T follicular helper cell (primary cell): ENCODE data around the gene DHPS.
"Not testable (repeated sequence)": the region's sequence is repeated elsewhere in the genome, so short reads cannot be mapped to it uniquely, and the experiment has no call there.

Experiments used
- DNase-seq: peaks from one replicate; pipeline ENCODE4 v3.0.0-alpha.2; 2020; ENCODE audit warnings: low read depth

DHPS gene

DNA sequence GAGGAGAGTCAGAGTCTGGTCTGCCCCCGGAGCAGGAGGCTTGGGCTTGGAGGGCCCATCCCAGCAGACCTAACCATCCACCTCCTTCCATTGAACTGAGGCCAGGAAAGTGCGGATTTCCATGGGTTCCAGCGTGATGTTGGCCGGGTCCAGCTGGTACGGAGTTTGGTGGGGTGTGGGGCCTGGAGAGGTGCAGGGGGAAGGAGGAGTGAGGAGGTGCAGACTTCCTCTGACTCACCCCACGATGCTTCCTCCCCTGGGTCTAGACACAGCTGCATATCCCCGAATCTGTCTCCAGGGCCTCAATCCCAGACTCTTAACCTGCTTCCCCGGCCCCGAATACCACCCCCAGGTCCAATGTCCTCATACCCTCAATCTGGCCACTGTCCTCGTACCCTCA is 35.1 kb downstream of the DHPS start:
- DNase-seq = no peak

DNA sequence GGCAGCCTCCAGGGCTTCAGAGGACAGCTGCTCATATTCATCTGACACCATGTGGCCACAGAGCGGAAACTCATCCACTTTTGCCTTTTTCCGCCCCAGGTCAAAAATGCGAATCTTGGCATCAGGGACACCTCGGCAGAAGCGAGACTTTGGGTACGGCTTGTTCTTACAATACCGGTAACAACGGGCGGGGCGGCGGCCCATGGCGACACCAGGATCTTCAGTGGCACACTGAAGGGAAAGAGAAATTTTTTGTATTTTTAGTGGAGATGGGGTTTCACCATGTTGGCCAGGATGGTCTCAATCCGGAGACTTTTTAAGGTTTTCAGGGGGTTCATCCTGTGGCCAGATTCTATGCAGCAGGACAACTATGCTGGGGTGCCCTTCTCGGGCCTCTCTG is 38.0 kb downstream of the DHPS start:
- DNase-seq = not testable (repeated sequence)

DNA sequence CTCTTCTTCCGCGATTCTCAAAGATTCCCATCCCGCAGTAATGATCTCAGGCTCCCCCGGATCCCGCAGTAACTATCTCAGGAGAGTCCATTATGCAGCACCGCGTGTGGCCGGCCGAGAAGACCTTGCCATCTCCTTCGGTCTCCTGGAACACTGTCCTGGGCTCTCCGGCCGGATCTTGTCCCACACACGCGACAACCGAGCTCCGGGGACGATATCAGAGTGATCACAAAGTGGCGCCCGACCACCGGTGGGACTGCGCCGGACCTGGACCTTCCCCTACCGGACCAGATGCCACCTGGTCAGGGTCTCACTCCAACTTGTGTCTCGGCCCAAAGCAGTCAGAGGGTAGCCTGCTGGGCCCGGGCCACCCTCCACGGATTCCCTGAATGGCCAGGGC is 39.2 kb downstream of the DHPS start:
- no peak for DNase-seq

DNA sequence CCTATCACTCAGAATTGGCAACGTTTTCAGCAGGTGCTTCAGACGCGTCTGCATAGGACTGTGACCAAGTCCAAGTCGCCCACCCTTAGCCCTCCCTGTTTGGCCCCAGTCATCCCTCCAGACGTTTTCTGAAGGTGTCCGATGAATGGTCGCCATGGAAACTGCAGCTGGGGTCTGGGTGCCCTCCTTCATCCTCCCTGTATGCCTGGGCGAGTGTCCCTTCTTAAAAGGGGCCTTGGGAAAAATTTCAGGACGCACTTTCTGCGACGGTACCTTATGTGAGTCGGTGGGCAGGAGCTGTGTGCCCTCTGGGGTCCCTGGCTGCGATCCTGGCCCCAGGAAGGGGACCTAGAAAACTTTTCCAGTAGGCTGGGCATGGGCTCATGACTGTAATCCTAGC is 40.2 kb downstream of the DHPS start:
- no peak for DNase-seq

DNA sequence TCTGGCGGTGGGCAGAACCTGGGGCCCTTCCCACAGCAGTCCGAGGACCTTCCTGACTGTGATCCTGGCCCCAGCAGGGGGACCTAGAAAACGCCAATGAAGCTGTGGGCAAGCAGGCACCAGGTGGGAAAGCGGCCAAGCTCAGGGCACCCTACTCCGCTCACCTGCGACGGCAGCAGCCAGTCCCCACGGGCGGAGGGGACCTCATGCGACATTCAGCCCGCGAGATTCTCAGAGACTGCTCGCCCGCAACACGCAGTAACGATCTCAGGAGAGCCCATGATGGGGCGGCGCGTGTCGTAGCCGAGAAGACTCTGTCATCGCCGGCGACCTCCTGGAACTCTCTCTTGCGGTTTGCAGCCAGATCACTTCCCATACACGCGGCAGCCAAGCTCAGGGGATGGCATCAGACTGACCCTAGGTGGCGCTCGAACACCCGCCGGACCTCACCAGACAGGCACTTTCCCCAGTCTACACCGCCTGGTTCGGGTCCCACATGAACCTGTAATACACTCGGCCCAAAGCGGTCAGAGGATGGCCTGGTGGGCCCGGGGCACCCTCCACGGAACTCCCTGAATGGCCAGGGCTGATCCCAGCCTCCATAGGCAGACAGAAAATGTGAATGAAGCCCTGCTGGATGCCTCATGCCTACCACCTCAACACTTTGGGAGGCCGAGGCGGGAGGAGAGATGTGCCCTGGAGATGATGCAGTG is 41.6 kb downstream of the DHPS start:
- peak; percentile 69 for DNase-seq

DNA sequence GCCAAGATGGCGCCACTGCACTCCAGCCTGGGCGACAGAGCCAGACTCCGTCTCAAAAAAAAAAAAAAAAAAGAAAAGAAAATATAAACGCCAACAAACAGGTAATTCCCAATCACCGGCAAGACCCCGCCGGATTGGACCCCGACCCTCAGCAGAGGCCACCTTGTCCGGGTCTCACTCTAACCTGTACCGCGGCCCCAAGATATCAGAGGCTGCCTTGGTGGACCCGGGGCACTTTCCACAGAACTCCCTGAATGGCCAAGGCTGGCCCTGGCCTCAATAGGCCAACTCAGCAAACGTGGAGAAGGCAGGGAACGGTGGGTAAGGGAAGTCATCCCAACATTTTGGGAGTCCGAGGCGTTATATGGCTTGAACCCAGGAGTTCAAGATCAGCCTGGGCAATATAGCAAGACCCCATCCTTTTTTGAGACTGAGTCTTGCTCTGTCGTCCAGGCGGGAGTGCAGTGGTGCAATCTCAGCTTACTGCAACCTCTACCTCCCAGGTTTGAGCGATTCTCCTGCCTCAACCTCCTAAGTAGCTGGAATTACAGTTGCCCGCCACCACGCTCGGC is 43.0 kb downstream of the DHPS start:
- no peak for DNase-seq

DNA sequence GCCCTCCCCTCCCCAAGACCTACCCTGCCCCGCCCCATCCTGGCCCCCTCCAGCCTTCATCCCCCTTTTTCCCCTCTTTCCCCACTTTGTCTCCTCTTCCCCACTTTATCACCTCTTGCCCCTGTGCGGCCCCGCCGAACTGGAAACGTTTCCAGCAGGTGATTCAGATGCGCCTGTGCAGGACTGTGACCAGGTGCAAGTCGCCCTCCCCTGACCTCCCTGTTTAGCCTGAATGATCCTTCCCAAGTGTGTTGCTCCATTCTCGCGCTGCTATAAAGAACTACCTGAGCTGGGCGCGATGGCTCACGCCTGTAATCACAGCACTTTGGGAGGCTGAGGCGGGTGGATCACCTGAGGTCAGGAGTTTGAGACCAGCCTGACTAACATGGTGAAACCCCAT is 45.0 kb downstream of the DHPS start:
- no peak for DNase-seq

DNA sequence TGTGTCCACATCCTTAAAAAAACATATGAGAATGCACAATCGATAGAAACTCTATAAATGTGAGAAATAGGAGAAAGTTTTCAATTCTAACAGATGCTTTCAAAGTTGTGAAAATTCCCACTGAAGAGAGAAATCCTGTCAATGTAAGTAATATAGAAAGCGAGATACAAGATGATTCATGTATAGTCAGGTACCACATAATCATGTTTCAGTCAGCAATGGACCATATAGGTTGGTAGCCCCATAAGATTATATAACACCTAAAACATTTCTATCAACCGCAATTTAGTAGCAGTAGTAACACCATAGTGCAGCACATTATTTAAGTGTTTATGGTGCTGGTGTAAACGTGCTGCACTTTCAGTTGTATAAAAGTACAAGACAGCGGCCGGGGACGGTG is 52.5 kb downstream of the DHPS start:
- no peak for DNase-seq

DNA sequence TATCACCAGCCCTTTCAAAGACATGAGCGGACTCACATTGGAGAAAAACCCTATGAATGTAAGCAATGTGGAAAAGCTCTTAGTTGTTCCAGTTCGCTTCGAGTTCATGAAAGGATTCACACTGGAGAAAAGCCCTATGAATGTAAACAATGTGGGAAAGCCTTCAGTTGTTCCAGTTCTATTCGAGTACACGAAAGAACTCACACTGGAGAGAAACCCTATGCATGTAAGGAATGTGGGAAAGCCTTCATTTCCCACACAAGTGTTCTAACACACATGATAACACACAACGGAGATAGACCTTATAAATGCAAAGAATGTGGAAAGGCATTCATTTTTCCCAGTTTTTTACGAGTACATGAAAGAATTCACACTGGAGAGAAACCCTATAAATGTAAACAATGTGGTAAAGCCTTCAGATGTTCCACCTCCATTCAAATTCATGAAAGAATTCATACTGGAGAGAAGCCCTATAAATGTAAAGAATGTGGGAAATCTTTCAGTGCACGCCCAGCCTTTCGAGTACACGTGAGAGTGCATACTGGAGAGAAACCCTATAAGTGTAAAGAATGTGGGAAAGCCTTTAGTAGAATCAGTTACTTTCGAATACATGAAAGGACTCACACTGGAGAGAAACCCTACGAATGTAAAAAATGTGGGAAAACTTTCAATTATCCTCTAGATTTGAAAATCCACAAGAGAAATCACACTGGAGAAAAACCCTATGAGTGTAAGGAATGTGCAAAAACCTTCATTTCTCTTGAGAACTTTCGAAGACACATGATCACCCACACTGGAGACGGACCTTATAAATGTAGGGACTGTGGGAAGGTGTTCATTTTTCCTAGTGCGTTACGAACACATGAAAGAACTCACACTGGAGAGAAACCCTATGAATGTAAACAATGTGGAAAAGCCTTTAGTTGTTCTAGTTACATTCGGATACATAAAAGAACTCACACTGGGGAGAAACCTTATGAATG is 53.3 kb downstream of the DHPS start:
- no peak for DNase-seq

DNA sequence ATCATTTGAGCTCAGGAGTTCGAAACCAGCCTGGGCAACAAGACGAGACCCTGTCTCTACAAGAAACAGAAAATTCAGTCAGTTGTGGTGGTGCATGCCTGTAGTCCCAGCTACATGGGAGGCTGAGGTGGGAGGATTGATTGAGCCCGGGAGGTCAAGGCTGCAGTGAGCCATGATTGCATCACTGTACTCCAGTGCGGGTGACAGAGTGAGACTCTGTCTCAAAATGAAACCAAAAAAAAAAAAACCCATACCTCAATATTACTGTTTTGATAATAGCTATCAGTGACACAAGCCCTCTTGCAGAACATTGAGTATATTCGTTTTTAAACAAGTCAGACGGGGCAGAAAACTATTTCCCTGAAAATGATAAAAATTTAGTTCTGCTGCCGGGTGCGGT is 54.7 kb downstream of the DHPS start:
- DNase-seq = no peak
